D721Med (cell line): ENCODE results near the gene ANKRD6.

ENCODE experiments used
- DNase-seq: peaks from one replicate; pipeline ENCODE4 v3.0.0; 2011; ENCODE audit warnings: low spot score; ENCODE audit not compliant: insufficient read length
- FAIRE-seq: peaks from 2 replicates; lab custom pipeline; 2011; peaks lifted over from hg19 to GRCh38; lab: Jason Lieb, UNC
- CTCF ChIP-seq: IDR thresholded peaks from 2 replicates; pipeline ENCODE4 v1.5.1; 2012; ENCODE audit warnings: mild to moderate bottlenecking, control low read depth; ENCODE audit not compliant: insufficient read depth; ENCODE audit errors: missing control alignments

ANKRD6 gene

GRCh38 chr6:89539779-89540178, 106.8 kb downstream of the ANKRD6 start:
- no peak for DNase-seq
- TF ChIP-seq CTCF, result no peak
- no peak for FAIRE-seq

DNA sequence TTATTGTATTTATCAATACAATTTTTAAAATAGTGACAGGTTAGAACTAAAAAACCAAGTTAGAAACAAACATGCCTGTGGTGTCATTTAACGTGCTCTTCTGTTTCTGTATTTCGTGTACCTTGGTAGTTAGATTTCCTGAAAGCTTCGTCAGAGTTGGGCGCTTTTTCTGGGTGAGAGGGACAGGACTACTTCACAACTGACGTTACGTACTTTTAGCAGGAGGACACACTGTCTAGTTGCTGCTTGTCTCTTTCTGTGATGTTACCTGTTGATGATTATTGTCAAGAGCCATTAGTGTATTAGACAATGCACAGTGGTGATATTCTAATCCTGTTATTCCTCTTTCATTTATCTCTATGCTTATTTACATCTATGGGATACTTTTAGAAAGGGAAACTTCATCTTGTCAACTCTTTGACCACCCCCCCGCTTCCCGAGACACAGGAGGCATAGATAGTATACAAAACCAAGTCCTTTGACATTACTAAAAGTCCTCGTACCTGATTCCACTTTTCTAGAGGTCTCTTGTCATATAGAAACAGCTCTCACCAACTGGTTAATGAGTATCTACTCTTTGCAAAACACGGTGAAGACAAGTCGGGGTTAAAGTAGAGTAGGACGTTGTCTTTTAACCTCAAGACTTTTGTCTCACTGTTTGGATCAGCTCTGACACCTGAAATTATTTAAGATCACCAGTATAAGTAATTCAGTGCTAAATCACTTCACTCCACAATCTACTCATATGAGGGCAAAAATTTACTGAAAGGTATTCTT, 109.3 kb downstream of the ANKRD6 start:
- no peak for FAIRE-seq
- DNase-seq, result no peak
- TF ChIP-seq CTCF, result no peak

DNA sequence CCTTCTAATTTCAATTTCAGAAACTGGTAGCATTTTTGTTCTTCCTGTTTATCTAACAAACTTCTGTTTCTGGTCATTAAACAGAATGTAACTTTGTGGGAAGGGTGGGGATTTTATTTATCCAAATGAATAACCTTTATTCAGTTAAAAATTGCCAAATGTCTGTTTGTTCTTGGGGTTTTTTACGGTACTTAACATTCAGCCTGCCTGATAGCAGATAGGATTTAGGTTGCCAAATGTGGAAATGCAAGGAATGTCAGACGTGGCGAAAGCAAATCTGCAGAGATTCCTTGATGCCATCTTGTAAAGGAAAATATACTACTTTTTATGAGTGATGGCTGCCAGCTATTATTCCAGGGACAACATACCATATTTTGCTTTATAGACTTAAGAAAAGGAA, 109.9 kb downstream of the ANKRD6 start:
- TF ChIP-seq CTCF, result no peak
- no peak for DNase-seq
- FAIRE-seq, result no peak

- FAIRE-seq (no peak), DNase-seq (no peak)
- TF ChIP-seq CTCF, result no peak
Measured at GRCh38 chr6:89547281-89547680, 114.3 kb downstream of the ANKRD6 start.

DNA sequence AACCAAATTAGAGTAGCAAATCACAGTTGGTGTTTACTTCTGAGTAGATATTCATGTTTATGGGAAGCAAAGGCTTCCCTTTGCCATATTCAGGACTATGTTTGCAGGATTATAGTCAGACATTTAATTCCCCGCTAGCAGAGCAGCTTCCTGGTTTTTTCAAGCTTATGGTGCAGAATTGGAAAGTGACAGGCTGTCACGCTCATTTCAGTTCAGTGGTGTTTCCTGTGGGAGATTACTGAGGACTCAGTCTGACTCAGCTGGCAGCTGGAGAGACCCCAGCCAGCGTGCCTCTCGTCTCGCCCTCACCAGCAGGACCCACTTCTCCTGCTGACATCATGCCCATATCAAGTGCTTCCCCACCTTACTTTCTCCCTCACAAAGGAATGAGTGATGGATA, 120.5 kb downstream of the ANKRD6 start:
- FAIRE-seq, result no peak
- DNase-seq, result no peak
- TF ChIP-seq CTCF, result no peak

DNA sequence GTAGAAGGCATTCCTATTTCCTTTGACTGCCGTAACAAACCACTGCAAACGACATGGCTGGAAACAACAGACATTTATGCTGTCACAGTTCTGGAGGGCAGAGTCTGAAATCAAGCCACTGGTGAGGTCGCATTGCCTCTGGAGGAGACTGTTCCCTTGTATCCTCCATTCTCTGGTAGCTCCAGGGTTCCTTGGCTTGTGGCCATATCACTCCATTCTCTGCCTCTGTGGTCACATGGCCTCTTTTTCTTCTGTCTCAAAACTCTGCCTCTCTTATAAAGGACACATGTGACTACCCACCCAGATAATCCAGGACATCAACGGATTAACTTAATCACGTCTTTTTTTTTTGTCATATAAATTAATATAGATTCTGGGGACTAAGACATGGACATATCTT, 121.2 kb downstream of the ANKRD6 start:
- FAIRE-seq (no peak), DNase-seq (no peak)
- no peak for TF ChIP-seq CTCF

DNA sequence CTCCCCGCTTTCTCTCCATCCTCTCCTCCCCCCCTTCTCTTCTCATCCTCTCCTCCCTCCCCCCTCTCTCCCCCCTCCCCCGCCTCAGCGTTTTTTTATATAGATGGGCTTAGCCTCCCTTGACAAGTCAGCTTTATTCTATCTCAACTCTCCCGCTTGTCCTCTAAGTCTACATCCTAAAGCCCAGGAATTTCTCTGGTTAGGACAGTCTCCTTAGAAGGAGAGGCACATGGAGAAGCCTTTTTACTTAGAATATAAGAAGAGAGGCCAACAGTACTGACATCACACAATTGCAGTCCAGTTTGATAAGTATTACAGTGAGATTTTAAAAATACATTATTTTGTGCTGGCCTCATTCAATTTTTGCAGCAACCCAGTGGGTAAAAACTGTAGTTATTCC, 122.1 kb downstream of the ANKRD6 start:
- FAIRE-seq, result no peak
- TF ChIP-seq CTCF, result no peak

More for the DNA sequence above, 122.1 kb downstream of the ANKRD6 start:
- no peak for DNase-seq
